ENCODE results near the gene DPYD.

- no peak for TF ChIP-seq CTCF (conservative IDR thresholded peaks at IDR 0.05)
- no peak for TF ChIP-seq ZFX (IDR thresholded peaks at IDR 0.05)
Measured at GRCh38 chr1:97907886-97908285, 12.9 kb downstream of the DPYD start.

All from C4-2B (cell line).